COLO668 (cell line): ENCODE data around the gene AGTRAP.

Experiments
- DNase-seq: peaks from one replicate; lab custom pipeline; 2025; ENCODE audit not compliant: unreplicated experiment; lab: John Stamatoyannopoulos, UW

AGTRAP gene

GRCh38 chr1:11731691-11732283 is 4.1 kb upstream of the AGTRAP start:
- DNase-seq = peak; percentile 50

- no peak for DNase-seq
Observed at GRCh38 chr1:11733306-11733705, 2.6 kb upstream of the AGTRAP start.

DNA sequence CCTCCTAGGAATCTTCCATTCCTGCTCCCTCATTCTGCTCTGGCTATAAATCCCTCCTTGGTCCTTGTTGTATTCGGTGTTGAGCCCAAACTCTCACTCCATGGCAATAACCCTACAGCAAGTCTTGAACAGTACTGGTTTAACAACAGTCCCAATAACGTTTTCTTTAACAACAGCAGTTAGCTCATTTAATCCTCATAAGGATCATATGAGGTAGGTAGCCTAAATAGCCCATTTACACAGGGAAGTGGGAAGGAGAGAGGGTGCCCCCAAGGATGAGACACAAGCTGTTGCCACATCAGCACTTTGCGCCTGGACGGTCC is 444 bp upstream of the AGTRAP start:
- DNase-seq = no peak

DNA sequence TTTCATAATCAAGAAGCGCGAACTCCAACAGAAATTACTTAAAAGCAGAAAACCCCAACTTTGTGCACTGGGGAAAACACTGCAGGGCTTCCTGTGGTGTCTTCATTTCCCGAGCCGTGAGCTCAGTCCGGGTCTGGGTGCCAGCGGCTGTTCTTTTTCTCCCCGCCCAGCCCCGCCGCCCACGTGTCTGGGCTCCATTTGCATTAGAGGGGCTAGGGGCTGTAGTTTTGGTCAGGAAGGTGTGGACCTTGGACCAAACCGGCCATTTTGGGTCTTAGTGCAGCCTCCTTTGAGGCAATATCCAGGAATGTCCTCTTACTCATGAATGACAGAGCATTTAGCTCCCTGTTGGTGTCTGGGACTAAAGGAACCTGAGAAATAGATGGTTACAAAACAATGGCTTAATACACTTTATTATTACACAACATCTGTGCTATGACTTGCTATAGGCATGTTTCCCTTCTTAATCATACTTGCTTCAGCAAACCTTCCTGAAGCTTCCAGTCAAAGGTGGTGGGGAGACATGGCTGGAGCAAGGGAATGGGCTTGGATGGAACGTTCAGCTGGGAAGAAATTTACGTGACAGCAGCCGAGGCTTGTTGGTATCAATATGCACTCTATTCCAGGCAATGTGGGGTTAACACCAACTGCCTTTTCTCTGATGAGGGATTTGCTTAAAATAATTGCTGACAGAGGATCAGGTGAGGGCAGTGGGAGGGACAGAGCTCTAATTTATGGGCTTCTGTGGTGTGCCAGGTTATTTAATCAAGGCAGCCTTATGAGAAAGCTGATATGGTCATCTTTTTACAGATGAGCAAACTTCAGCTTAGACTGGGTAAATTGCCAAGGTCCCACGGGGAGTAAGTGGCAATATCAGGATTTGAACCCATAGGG is 1.1 kb downstream of the AGTRAP start:
- peak; percentile 27 for DNase-seq

GRCh38 chr1:11738096-11738495 is 2.2 kb downstream of the AGTRAP start:
- DNase-seq = no peak

DNA sequence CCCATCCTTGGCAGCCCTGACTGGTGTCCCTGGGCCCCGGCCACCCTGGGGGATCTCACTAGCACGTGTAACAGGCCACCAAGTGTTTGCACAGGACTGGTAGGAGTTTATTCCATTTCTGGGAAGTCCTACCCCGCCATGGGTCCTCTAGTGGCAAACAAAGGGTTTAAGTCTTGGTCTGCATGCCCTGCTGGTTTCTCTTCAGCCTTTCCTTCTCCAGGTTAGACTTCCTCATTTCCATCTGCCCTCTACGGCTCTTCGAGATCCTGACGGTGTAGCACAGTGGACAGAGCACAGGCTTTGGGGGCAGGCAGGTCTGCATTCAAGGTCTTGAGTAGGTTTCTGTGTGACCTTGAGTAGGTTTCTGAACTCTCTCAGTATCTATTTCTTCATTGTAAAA is 2.8 kb downstream of the AGTRAP start:
- no peak for DNase-seq

GRCh38 chr1:11740258-11741192 is 4.6 kb downstream of the AGTRAP start:
- no peak for DNase-seq

- DNase-seq = no peak
Observed at GRCh38 chr1:11741482-11741881, 5.5 kb downstream of the AGTRAP start.

DNA sequence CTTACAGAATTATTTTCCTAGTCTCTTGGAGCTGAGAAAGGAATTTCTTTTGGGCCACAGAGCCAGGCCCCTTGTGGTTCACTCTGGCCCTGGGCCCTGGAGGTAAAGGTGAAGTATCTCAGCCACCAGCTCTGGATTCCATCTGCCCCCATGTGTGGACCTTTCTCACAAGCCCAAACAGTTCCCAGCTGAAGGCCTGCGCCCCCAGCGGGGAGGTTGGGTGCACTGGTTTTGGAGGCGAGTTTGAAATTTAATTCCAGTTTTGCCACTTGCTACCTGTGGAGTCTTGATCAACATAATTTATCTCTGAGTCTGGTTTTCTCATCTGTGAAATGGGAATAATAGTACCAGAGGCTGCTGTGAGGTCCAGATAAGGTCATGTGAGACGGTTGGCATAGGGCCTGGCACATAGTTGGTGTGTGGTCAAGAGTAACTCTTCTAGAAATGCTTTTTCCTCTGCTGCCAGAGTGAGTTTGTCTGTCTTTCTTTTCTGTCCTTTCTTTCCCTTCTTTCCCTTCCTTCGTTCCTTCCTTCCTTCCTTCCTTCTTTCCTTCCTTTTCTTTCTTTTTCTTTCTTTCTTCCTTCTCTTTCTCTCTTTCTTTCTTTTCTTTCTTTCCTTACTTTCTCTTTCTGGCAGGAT is 6.1 kb downstream of the AGTRAP start:
- no peak for DNase-seq

GRCh38 chr1:11744287-11744686 is 8.4 kb downstream of the AGTRAP start:
- no peak for DNase-seq

GRCh38 chr1:11746092-11746491 is 10.2 kb downstream of the AGTRAP start:
- no peak for DNase-seq

DNA sequence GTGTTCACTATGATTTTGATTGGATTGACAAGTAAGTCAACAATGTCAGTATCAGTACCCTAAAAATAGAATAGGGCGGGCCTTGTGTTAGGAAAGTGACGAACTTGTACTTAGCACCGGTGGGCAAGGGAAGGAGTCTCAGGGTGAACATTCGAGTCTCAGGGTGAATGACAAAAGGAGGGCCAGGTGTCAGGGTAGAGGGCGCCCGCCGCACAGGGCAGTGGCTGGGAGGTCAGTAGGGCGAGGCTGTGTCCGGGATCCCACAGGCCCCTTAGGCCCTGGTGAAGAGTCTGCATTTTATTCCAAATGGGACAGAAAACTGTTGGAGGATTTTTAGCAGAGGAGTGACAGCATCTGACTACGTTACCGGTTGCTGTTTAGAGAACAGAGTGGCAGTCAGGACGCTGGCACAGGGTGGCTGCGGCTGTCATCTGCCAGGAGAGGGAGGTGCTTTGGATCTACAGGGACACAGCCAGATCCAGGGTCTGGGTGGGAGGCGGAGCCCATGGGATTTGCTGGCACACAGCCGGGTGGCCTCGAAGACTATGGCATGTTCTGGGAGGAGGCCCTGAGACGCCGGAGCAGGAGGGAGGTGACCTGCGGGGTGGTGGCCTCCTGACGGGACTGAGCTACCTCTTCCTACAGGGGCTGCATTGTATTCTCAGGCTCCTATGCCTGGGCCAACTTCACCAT is 11.0 kb downstream of the AGTRAP start:
- no peak for DNase-seq

- no peak for DNase-seq
Observed at GRCh38 chr1:11748294-11749202, 12.6 kb downstream of the AGTRAP start.

- peak; percentile 42 for DNase-seq
Observed at GRCh38 chr1:11749203-11749689, 13.3 kb downstream of the AGTRAP start.

DNA sequence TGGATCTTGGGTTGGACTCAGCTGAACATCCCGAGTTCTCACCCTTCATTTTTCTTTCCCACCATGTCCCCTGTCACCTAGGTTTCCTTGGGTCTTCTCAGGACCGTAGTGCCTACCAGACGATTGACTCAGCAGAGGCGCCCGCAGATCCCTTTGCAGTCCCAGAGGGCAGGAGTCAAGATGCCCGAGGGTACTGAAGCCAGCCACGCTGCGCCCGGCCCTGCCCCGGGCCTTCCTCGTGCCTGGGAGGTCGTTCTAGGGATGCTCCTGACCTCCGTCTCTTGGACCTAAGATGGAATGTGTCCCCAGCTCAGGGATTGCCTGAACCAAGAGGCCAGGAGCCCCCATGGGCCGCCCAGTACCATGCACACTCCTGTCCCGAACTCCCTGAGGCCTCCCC is 14.1 kb downstream of the AGTRAP start:
- no peak for DNase-seq

DNA sequence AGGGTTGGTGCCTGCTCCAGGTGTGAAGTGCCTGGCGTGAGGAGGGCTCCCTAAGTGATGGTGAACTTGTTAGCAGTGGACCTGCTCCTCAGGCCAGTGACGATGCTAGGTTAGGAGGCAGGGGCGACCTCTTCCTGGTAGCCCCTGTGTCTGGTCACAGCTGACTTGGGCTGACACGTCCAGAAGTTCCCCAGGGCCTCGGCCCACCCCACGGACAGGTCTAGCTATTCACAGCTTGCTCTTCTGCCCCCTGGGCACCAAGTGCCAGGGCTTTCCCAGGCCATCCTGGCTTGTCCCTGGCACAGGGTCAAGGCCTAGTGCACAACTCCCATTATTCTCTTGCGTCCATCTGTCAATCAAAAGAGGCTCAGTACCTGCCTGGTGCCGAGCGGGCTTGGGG is 15.2 kb downstream of the AGTRAP start:
- DNase-seq = no peak

GRCh38 chr1:11752359-11753088 is 16.6 kb downstream of the AGTRAP start:
- DNase-seq = no peak

GRCh38 chr1:11753555-11754208 is 17.7 kb downstream of the AGTRAP start:
- DNase-seq = no peak
